Fibroblast of mammary gland (primary cell): ENCODE measurements around the gene TEX54.

Experiments
- DNase-seq: peaks from one replicate; pipeline ENCODE4 v3.0.0-alpha.2; 2010; ENCODE audit warnings: low read depth
- H3K4me3 ChIP-seq: 2 replicates; pipeline ENCODE4 v1.5.1; 2011; ENCODE audit warnings: low read depth, mild to moderate bottlenecking, low read length, moderate library complexity; ENCODE audit not compliant: control insufficient read depth
- CTCF ChIP-seq: conservative IDR thresholded peaks from 2 replicates; pipeline ENCODE4 v1.5.1; 2011; ENCODE audit warnings: low read depth, low read length, inconsistent platforms; ENCODE audit not compliant: control insufficient read depth, insufficient read depth

Gene TEX54

GRCh38 chr11:62792202-62792575 is 40.5 kb downstream of the TEX54 start:
- H3K4me3 ChIP-seq, result peak overlapping the region; percentile 16
- no peak for DNase-seq
- TF ChIP-seq CTCF, result no peak

GRCh38 chr11:62791501-62792201 is 41.0 kb downstream of the TEX54 start, which contains the start of gene TMEM223:
TMEM223 (minus strand) TSS chr11:62792006; CDS start chr11:62791994, 12 bp downstream.
- peak within 1 kb of the TSS; percentile 83 for H3K4me3 ChIP-seq
- DNase-seq, result peak; percentile 60
- no peak for TF ChIP-seq CTCF

DNA sequence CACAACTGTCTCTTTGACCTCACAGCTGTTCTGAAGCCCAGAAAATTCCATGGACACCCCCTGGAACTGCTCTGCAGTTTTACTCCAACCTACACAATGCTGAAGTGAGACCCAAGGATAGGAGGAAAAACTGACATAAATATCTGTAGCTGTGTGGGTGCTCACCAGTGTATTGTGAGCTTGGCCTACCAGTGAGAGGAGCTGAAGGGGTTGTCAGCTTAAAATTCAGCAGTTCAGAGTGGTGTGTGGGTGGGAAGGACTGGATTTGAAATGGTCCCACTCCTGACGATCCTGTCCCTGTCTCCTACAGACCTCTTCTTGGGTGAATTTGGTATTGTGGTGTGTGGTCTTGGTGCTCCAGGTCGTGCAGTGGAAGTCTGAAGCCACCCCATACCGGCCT is 43.1 kb downstream of the TEX54 start:
- no peak for TF ChIP-seq CTCF
- no peak for DNase-seq
- no peak overlapping the region for H3K4me3 ChIP-seq

DNA sequence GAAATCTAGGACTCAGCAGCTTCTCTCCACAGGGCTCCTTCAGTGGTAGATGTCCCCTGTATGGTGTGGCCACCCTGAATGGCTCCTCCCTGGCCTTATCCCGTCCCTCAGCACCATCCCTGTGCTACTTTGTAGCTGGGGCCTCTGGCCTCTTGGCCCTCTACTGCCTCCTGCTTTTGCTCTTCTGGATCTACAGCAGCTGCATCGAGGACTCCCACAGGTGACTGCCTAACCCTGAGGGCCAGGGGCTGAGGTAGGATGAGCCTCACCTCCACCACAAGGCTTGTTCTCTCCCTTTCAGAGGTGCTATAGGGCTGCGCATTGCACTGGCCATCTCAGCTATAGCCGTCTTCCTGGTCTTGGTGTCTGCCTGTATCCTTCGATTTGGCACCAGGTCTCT is 43.6 kb downstream of the TEX54 start:
- TF ChIP-seq CTCF, result no peak
- DNase-seq, result no peak
- no peak overlapping the region for H3K4me3 ChIP-seq

GRCh38 chr11:62787005-62787759 is 45.5 kb downstream of the TEX54 start, which contains the start of gene TMEM179B:
TMEM179B (plus strand) TSS chr11:62787402; CDS start chr11:62787432, 30 bp downstream.
- peak; percentile 40 for TF ChIP-seq CTCF
- H3K4me3 ChIP-seq, result peak within 1 kb of the TSS; percentile 93
- DNase-seq, result peak; percentile 97

DNA sequence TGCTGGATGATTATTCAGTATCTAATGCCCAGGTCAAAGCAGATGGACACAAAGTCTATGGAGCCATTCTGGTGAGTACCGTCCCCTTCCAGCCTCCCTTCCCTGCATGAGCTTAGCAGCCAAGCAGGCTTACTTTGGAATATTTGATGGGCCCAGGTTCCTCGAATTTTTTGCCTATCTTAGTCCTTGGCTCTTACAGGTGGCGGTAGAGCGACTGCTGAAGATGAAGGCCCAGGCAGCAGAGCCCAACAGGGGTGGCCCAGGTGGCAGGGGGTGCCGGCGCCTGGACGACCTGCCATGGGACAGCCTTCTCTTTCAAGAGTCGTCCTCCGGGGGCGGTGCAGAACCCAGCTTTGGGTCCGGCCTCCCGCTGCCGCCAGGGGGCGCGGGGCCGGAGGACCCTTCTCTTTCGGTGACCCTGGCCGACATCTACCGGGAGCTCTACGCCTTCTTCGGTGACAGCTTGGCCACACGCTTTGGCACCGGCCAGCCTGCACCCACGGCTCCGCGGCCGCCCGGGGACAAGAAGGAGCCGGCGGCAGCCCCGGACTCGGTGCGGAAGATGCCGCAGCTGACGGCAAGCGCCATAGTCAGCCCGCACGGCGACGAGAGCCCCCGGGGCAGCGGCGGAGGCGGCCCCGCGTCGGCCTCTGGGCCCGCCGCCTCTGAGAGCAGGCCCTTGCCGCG is 46.2 kb downstream of the TEX54 start:
- TF ChIP-seq CTCF, result peak; percentile 90
- peak overlapping the region; percentile 93 for H3K4me3 ChIP-seq
- peak; percentile 68 for DNase-seq
